Measurements from ENCODE around the gene CENPX. TPM values are rescaled to one million over a fixed set of nuclear protein-coding genes. Genes with fewer than 3 reads are reported as not detected.

The CENPX gene
- total and polyA plus RNA-seq, 12 donors, result 15.8 to 132 (median 23.6) TPM

- WGBS, 2 donors, result 77 to 80% methylated on average over 19 of the region's 19 CpGs
- no peak for ATAC-seq
These were observed 4.3 kb downstream of the CENPX start for GRCh38 chr17:82018152-82018988.

GRCh38 chr17:82017612-82018151, 5.0 kb downstream of the CENPX start:
- intact Hi-C loops (cut with DNase I), result loop anchor here in 3 of 10 donors (2.0 to 5.0 kb wide), 3 partner anchors 51 to 60 kb away; partner anchors contain the start of gene NOTUM (in 1 of the 3)
- Histone ChIP-seq H3K4me3 (no peak overlapping the region), H3K4me1 (peaks cover 17 to 38% (median 25%) of the 10 kb centered on the region in 9 donors), H3K27me3 (no peaks in the 10 kb centered on the region), H3K27ac (no peak overlapping the region), H3K9me3 (no peaks in the 10 kb centered on the region), H3K36me3 (peaks cover 0 to 29% (median 0%) of the 10 kb centered on the region in 9 donors)
- TF ChIP-seq CTCF (IDR thresholded peaks at IDR 0.05), result no peak
- ATAC-seq (no peak), DNase-seq (no peak)
- WGBS, 2 donors, result 78 to 88% methylated on average over 13 of the region's 13 CpGs

More at GRCh38 chr17:82018152-82018988, 4.3 kb downstream of the CENPX start:
- intact Hi-C loops (cut with DNase I), result loop anchor here in 2 of 10 donors (5.0 kb wide), 2 partner anchors 56 to 61 kb away; partner anchors contain the start of gene NOTUM (in 1 of the 2)
- Histone ChIP-seq H3K4me1 (peaks cover 12 to 33% (median 22%) of the 10 kb centered on the region in 9 donors), H3K9me3 (no peaks in the 10 kb centered on the region), H3K4me3 (no peak overlapping the region), H3K27ac (no peak overlapping the region), H3K36me3 (peaks cover 0 to 27% (median 0%) of the 10 kb centered on the region in 9 donors), H3K27me3 (no peaks in the 10 kb centered on the region)
- no peak for TF ChIP-seq CTCF (IDR thresholded peaks at IDR 0.05)
- DNase-seq, result no peak

GRCh38 chr17:82016875-82017459, 5.7 kb downstream of the CENPX start:
- no peak for TF ChIP-seq CTCF (IDR thresholded peaks at IDR 0.05)
- 81 to 89% methylated on average over 22 to 24 of the region's 24 CpGs for WGBS, 2 donors
- peaks cover 12 to 38% (median 20%) of the 10 kb centered on the region in 9 donors for H3K4me1 ChIP-seq
- ATAC-seq, result no peak
- H3K27me3 ChIP-seq, result no peaks in the 10 kb centered on the region
- intact Hi-C loops (cut with DNase I), result loop anchor here in 3 of 10 donors (2.0 to 5.0 kb wide), 3 partner anchors 50 to 60 kb away; partner anchors contain the start of gene NOTUM (in 1 of the 3)
- no peak overlapping the region for H3K27ac ChIP-seq
- H3K9me3 ChIP-seq, result no peaks in the 10 kb centered on the region
- DNase-seq, result no peak
- H3K36me3 ChIP-seq, result peaks cover 0 to 35% (median 0%) of the 10 kb centered on the region in 9 donors
- no peak overlapping the region for H3K4me3 ChIP-seq
